HUES48 (cell line): ENCODE results near the gene SH3BP4.

Experiments
- H3K27ac ChIP-seq: one replicate; pipeline ENCODE4 v1.7.0; 2013; ENCODE audit warnings: low read depth, low read length, inconsistent platforms
- H3K27me3 ChIP-seq: 2 replicates; pipeline ENCODE4 v1.6.1; 2013; ENCODE audit warnings: mild to moderate bottlenecking, low read length; ENCODE audit not compliant: control insufficient read depth, insufficient read depth
- H3K36me3 ChIP-seq: 2 replicates; pipeline ENCODE4 v1.6.1; 2013; ENCODE audit warnings: low read length; ENCODE audit not compliant: control insufficient read depth, insufficient read depth
- H3K4me1 ChIP-seq: 2 replicates; pipeline ENCODE4 v1.6.1; 2013; ENCODE audit warnings: mild to moderate bottlenecking, low read length; ENCODE audit not compliant: control insufficient read depth, insufficient read depth
- H3K4me3 ChIP-seq: 2 replicates; pipeline ENCODE4 v1.5.1; 2013; ENCODE audit warnings: mild to moderate bottlenecking, low read depth, low read length
- H3K9ac ChIP-seq: 2 replicates; pipeline ENCODE4 v1.6.1; 2013; ENCODE audit warnings: mild to moderate bottlenecking, low read depth, low read length, moderate library complexity
- H3K9me3 ChIP-seq: 2 replicates; pipeline ENCODE4 v1.6.1; 2013; ENCODE audit warnings: low read length; ENCODE audit not compliant: control insufficient read depth, insufficient read depth

The SH3BP4 gene

DNA sequence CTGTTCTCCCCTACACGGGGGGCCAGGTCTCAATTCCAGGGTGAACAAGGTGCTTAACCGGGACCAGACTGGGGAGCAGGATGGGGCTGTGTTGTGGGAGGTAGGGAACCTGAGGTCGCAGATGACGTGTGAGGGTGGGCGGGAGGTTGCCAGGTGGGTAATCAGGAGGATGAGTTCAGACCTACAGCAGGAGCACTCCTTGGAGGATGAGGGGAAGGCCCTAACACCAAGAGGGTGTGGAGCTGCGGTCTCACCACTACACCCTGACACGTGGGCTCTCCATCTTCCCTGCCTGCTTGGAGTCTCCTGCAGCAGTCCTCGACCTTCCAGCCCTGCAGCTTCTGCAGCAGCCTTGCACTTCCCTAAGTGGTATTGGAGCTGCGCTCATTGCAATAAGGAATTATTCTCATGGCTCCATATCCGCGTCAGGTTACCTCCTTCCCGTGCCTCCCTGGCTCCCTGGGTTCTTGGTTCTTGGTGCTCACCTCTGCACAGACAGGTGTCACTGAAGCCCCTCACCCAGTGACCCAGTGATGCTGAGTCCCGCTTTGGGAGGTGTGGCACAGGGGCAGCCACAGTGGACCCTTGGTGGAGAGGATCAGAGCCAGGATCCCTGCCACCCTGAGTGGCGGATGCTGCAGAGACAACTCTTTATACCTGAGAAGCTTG, 15.5 kb downstream of the SH3BP4 start:
- peaks cover 13% of the 10 kb centered on the region for H3K36me3 ChIP-seq
- no peak overlapping the region for H3K27ac ChIP-seq
- H3K4me3 ChIP-seq = no peak overlapping the region
- H3K9ac ChIP-seq = no peak overlapping the region
- H3K4me1 ChIP-seq = peaks cover 37% of the 10 kb centered on the region
- H3K9me3 ChIP-seq = no peaks in the 10 kb centered on the region
- H3K27me3 ChIP-seq = no peaks in the 10 kb centered on the region

DNA sequence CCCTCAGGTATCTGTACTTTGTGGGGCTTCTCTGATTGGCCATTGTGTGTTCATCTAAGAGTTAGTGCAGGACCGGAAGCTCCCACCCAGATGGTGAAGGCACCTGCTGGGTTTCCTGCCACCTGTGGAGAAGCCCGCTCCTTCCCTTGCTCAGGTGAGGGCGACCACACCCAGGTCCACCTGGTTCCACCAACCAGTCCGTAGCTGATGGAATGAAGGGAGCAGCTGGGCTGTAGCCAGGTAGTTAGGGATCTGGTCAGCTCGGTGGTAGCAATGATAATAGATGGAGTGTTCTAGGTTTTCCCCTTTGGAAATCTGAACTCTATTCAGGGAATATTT, 16.0 kb downstream of the SH3BP4 start:
- no peak overlapping the region for H3K9ac ChIP-seq
- peaks cover 38% of the 10 kb centered on the region for H3K4me1 ChIP-seq
- H3K4me3 ChIP-seq = no peak overlapping the region
- no peaks in the 10 kb centered on the region for H3K9me3 ChIP-seq
- peaks cover 13% of the 10 kb centered on the region for H3K36me3 ChIP-seq
- no peaks in the 10 kb centered on the region for H3K27me3 ChIP-seq
- H3K27ac ChIP-seq = no peak overlapping the region

DNA sequence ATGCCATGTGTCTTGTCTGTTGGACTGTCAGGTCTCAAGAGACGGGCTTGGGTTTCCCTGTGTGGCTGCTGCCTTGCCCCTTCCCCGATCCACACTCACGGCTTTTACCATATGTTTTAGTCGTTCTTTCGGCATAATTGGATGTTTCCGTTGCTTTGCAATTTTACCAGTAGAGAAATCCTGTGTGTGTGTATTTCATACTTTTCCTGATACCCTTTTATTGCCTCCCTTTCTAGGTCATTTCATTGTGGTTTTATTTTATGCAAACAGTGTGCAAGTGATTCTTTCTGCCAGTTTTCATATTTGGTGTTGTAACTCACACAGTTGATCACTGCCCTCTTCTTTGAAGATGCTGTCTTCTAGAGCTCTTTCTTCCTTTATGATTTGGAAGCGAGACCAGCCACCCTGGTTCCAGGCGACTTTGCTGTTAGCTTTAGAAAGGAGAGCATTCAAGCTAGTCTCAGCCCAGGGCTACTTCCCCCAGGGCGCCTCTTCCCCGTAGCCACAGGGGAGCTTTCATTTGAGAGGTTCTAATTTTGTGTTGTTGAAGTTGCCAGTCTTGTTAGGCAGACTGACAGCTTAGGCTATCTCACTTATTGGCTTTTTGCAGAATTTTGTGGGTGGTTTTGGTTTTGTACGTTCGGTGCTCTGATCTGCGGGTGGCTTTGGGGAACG, 17.0 kb downstream of the SH3BP4 start:
- peaks cover 39% of the 10 kb centered on the region for H3K4me1 ChIP-seq
- peak overlapping the region; percentile 68 for H3K27ac ChIP-seq
- H3K9ac ChIP-seq = no peak overlapping the region
- H3K27me3 ChIP-seq = no peaks in the 10 kb centered on the region
- H3K36me3 ChIP-seq = peaks cover 13% of the 10 kb centered on the region
- no peaks in the 10 kb centered on the region for H3K9me3 ChIP-seq
- H3K4me3 ChIP-seq = no peak overlapping the region

DNA sequence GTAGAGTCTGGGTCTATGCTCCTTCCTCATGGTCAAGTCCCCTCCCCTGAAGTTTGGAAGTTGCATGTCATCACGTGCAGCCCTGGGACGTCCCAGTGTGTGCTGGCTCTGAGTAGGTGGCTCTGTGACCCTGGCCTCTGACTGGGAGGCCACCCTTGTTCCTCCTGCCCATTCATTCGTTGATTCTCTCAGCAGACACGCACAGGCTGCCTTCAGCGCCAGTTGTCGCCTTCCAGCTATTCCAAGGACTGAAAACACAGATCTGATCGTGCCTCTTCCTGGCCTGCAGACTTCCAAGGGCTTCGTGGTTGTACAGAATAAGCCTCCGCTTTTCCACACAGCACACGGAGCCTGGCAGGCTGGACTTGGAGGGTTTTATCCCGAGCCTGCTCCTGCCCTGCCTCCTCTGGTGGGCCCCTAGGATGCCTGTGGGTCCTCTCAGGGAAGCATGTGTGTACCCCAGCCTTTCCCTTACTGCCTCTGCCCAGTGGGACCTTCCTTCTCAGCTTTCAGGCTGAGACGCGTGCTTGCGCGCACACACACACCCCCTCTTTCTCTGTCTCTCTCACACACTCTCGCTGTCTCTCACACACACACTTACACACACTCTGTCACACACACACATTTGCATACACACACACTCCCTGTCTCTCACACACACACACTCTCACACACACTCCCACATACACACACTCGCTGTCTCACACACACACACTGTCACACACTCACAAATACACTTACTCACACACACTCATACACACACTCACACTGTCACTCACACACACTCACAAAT, 17.7 kb downstream of the SH3BP4 start:
- no peaks in the 10 kb centered on the region for H3K27me3 ChIP-seq
- H3K36me3 ChIP-seq = peaks cover 13% of the 10 kb centered on the region
- no peak overlapping the region for H3K4me3 ChIP-seq
- H3K9ac ChIP-seq = no peak overlapping the region
- peak overlapping the region; percentile 68 for H3K27ac ChIP-seq
- no peaks in the 10 kb centered on the region for H3K9me3 ChIP-seq
- peaks cover 40% of the 10 kb centered on the region for H3K4me1 ChIP-seq

DNA sequence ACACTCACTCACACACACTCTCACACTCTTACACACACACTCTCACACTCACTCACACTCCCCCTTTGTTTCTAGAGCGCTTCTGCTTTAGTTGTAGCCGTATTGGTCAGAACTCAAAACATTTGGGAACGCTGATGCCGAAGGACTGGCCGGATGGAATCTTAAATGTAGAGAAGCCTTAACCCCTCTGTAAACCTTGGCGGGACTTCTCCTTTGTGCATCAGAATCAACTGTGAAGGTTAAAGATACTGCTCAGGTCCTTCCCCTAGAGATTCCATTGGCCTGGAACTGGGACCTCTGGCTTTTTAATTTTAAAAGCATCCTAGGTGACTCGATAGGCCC, 18.3 kb downstream of the SH3BP4 start:
- Histone ChIP-seq H3K27ac (peak overlapping the region; percentile 30), H3K4me1 (peaks cover 46% of the 10 kb centered on the region), H3K4me3 (no peak overlapping the region), H3K9me3 (no peaks in the 10 kb centered on the region), H3K27me3 (no peaks in the 10 kb centered on the region), H3K36me3 (peaks cover 12% of the 10 kb centered on the region), H3K9ac (no peak overlapping the region)

DNA sequence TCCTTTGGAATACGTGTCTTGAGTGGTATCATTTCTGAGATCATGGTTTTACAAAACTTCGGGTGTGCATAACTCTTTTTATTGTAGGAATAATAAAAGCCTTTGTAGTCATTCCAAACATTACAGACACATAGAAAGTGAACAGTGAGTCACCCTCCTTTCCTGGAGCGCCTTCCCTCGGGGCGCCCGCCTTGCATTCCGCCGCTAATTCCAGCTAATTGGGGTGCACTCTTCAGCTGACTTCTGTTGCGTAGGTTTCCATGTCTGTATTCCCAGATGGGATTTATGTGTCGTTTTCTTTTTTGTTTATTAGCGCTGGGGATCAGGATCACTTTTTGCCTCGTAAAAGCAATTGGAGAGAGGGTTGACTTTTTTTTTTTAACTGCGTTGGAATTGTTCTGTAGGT, 18.7 kb downstream of the SH3BP4 start:
- H3K27ac ChIP-seq = peak overlapping the region; percentile 30
- H3K36me3 ChIP-seq = peaks cover 9% of the 10 kb centered on the region
- no peaks in the 10 kb centered on the region for H3K27me3 ChIP-seq
- no peaks in the 10 kb centered on the region for H3K9me3 ChIP-seq
- no peak overlapping the region for H3K9ac ChIP-seq
- H3K4me1 ChIP-seq = peaks cover 46% of the 10 kb centered on the region
- H3K4me3 ChIP-seq = no peak overlapping the region

DNA sequence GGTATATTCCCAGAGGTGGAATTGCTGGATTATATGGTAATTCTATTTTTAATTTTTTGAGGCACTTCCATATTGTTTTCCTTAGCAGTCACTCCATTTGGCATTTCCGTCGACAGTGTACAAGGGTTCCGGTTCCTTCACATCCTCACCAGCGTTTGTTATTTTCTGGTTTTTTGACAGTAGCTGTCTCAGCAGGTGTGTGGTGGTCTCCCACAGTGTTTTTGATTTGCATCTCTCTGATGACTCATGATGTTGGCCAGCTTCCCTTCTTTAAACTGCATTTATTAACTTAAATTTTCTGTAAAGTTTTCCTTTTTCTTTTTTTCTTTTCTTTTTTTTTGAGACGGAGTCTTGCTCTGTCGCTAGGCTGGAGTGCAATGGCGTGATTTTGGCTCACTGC, 19.7 kb downstream of the SH3BP4 start:
- H3K4me3 ChIP-seq = no peak overlapping the region
- no peaks in the 10 kb centered on the region for H3K27me3 ChIP-seq
- peaks cover 46% of the 10 kb centered on the region for H3K4me1 ChIP-seq
- H3K9me3 ChIP-seq = no peaks in the 10 kb centered on the region
- H3K36me3 ChIP-seq = peaks cover 9% of the 10 kb centered on the region
- no peak overlapping the region for H3K27ac ChIP-seq
- no peak overlapping the region for H3K9ac ChIP-seq

DNA sequence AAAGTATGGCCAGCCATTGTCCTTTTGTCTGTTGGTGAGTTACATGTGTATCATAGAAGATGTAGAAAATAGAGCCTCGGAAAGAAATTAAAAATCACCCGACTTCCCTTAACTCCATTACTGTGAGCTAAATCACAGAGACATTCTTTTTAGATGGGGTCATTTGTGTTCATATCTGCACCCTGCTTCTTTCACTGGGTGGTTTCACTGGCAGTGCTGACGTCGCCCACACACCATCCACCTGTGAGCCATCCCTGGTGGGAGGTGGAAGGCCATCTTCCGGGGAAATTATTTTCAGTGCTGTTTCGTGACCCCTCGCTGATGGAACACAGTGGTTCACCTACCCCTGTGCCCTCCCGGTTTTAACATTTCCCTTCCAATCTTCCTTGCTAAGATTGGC, 21.2 kb downstream of the SH3BP4 start:
- no peak overlapping the region for H3K27ac ChIP-seq
- H3K36me3 ChIP-seq = peaks cover 9% of the 10 kb centered on the region
- H3K9me3 ChIP-seq = no peaks in the 10 kb centered on the region
- H3K4me3 ChIP-seq = no peak overlapping the region
- no peaks in the 10 kb centered on the region for H3K27me3 ChIP-seq
- H3K9ac ChIP-seq = no peak overlapping the region
- peaks cover 46% of the 10 kb centered on the region for H3K4me1 ChIP-seq

DNA sequence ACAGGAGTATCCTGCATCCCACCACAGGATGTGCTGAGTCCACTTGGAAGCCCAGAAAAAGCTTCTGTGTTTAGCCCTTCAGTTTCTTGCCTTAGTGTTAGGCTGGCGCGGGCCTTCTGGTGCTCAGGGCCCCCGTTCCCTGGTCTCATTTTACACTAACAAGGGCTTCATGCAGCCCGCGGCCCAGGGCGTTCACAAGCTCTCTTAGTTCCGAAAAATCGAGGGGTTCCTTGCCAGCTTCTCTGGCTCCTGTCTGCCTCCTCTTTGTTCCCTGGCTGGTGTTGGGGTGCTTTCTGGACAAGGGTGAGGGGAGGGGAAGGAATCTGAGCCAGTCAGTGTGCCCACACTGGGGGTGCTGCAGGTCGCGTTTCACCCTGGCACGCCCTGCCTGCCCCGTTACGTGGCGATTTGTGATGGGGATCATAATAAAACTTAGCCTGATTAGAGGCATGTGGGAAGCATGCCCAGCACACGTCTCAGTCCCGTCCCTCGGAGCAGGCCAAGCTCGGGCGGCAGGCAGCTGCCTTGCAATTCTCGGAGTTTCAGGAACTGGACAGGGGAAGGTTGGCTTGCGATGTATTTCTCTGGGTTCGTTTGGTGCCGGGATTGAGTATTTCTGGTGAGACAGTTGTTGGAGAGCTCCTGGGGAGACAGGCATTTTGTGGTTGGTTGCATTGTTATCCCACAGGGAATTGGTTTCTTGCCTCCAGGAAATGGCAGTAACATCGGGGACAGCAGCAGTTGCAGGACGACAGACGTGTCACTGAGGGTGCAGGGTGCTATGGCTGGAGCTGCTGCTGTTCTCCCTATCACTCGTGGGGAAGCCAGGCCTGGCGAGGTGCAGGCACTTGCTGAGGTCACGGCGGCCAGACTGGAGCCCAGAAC, 22.9 kb downstream of the SH3BP4 start:
- Histone ChIP-seq H3K9me3 (0 out of 2 replicates have a peak, but pooled peaks cover 4% of the 10 kb centered on the region), H3K36me3 (peaks cover 6% of the 10 kb centered on the region), H3K27ac (no peak overlapping the region), H3K9ac (no peak overlapping the region), H3K4me3 (no peak overlapping the region), H3K27me3 (no peaks in the 10 kb centered on the region), H3K4me1 (peaks cover 28% of the 10 kb centered on the region)

DNA sequence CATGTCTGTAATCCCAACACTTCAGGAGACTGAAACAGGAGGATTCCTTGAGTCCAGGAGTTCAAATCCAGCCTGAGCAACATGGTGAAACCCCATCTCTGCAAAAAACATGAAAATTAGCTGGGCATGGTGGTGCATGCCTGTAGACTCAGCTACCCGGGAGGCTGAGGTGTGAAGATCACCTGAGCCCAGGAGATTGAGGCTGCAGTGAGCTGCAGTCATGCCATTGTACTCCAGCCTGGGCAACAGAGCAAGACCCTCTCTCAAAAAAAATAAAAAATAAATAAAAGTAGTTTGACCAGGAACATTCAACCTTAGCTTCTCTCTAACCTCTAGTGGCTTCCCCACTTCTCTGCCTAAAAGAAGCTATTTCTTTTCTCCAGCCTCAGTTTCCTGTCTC, 23.8 kb downstream of the SH3BP4 start:
- Histone ChIP-seq H3K9ac (no peak overlapping the region), H3K4me1 (peaks cover 27% of the 10 kb centered on the region), H3K27me3 (no peaks in the 10 kb centered on the region), H3K27ac (no peak overlapping the region), H3K4me3 (no peak overlapping the region), H3K36me3 (peaks cover 3% of the 10 kb centered on the region; the same call in 1 of the 2 replicates), H3K9me3 (0 out of 2 replicates have a peak, but pooled peaks cover 8% of the 10 kb centered on the region)
